Cardiac fibroblast (primary cell): ENCODE data around the gene IDH1.

Experiments used
- DNase-seq, 2 donors: peaks; one replicate each; pipeline versions ENCODE4 v3.0.0 to v3.0.0-alpha.2; 2010; ENCODE audit warnings: low read depth in 2 of 2
- H3K4me3 ChIP-seq, 2 donors: replicated peaks in 1 of 2; 1 replicate in 1 of 2; 2 replicates in 1 of 2; pipeline ENCODE4 v1.5.1; 2011; ENCODE audit warnings: low read depth in 2 of 2, low read length in 2 of 2, mild to moderate bottlenecking in 2 of 2, moderate library complexity in 1 of 2
- TF ChIP-seq, protein P1 (sequence below): IDR thresholded peaks from one replicate; pipeline ENCODE4 v1.5.1; 2011; ENCODE audit warnings: low read depth, mild to moderate bottlenecking, low read length, inconsistent platforms

IDH1 gene

DNA sequence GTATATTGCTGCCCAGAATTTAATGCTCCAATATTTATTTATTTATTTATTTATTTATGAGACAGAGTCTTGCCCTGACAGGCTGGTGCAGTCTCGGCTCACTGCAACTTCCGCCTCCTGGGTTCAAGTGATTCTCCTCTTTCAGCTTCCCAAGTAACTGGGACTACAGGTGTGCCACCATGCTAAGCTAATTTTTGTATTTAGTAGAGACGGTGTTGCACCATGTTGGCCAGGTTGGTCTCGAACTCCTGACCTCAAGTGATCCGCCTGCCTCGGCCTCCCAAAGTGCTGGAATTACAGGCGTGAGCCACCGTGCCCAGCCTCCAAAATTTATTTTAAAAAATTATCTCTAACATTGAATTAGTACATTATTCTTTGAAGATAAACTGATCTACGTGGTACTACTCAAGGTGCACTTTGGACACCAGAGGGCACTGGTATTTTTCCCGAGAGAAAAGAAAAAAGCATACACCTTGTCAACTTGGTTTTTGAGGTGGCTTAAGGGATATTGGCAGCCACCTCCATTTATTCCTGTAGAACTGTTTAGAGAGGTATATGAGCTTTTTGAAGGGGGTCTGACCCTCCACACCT is 1.4 kb upstream of the IDH1 start:
- peak in 1 of 2 donors; percentile 23 for DNase-seq
- H3K4me3 ChIP-seq: no peak overlapping the region
- TF ChIP-seq, protein P1, sequence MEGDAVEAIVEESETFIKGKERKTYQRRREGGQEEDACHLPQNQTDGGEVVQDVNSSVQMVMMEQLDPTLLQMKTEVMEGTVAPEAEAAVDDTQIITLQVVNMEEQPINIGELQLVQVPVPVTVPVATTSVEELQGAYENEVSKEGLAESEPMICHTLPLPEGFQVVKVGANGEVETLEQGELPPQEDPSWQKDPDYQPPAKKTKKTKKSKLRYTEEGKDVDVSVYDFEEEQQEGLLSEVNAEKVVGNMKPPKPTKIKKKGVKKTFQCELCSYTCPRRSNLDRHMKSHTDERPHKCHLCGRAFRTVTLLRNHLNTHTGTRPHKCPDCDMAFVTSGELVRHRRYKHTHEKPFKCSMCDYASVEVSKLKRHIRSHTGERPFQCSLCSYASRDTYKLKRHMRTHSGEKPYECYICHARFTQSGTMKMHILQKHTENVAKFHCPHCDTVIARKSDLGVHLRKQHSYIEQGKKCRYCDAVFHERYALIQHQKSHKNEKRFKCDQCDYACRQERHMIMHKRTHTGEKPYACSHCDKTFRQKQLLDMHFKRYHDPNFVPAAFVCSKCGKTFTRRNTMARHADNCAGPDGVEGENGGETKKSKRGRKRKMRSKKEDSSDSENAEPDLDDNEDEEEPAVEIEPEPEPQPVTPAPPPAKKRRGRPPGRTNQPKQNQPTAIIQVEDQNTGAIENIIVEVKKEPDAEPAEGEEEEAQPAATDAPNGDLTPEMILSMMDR: no peak

DNA sequence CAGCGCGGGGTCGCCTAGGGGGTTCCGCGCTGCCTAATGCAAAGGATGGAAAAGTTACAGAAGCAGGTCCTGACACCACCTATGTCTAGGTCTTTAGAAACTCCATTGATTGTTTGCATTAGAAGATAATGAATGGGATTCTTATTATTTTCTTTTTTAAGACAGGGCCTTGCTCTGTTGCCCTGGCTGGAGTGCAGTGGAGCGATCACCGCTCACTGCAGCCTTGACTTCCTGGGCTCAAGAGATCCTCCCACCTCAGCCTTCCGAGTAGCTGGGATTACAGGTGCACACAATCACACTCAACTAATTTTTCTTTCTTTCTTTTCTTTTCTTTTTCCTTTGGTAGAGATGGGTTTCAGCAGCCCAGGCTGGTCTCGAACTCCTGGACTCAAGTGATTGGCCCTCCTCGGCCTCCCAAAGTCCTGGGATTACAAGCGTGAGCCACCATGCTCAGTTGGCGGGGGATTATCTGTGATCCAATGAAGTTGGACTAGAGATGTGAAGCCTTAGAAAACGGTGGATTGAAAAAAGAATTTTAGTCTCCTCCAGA is 761 bp upstream of the IDH1 start:
- no peak for DNase-seq
- TF ChIP-seq, protein P1: no peak
- peak overlapping the region; percentile 74 to 96 for H3K4me3 ChIP-seq

DNA sequence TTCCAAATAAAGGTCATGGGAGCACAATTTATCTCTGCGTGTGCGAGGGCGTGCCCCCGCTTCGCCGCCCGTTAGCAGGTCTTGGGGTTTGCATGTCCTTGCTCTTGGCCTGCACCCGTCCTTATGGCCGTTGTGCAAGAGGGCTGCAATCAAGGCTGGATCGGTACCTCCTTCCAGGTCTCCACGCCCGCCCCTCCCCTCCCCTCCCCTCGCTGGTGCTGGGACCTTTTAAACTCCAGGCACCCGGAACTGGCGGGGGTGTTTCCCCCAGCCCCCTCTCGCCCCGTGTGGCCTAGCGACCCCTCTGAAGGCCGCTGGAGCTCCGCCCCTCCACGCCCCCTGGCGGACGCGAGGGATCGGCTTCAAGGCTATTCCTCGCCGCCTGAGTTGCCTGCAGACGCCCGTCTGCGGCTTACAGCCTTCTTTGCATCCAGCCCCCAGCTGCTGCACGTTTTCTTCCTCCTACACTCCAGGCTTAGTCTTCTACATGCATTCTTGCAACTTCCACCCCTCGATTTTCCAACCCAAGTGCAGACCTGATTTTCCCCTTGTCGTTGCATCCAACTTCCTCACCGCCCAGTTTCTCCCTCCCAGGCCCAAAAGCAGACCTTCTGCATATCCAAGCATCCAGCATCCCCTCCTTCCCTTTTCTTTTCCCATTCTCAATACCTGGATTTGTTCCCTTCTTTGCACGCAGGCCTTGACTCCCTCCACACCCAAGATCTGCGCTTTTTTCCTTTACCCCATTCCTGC is 577 bp downstream of the IDH1 start:
- TF ChIP-seq, protein P1: peak; percentile 89

DNA sequence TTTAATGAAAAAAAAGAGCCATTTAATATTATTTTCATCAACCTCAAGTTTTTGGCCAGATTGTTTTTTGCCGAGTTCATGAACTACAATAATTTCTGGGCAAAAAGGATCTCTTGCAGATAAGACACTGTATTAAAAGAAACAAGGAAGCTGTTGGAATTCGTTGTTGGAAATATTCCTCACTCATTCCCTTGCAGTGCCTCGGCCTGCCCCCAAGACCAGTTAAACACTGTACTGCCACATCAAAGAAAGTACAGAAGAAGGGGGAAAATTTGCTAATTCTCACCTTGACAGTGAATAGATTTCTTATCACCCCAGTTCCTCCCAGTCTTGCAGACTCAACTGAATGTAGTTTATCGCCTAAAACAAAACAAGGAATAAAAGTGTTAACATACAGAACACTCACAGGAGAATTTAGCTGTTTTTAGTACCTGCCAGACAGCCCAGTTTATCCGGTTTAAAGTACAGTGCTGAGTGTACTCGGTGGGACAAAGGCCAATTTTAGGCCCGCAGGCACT is 1.2 kb downstream of the IDH1 start:
- TF ChIP-seq, protein P1: no peak
- H3K4me3 ChIP-seq: peak overlapping the region; percentile 74 to 96
- peak in 1 of 2 donors; percentile 44 for DNase-seq

More for the DNA sequence above, 577 bp downstream of the IDH1 start:
- DNase-seq: peak; percentile 80 to 81
- H3K4me3 ChIP-seq: peak overlapping the region; percentile 74 to 96

DNA sequence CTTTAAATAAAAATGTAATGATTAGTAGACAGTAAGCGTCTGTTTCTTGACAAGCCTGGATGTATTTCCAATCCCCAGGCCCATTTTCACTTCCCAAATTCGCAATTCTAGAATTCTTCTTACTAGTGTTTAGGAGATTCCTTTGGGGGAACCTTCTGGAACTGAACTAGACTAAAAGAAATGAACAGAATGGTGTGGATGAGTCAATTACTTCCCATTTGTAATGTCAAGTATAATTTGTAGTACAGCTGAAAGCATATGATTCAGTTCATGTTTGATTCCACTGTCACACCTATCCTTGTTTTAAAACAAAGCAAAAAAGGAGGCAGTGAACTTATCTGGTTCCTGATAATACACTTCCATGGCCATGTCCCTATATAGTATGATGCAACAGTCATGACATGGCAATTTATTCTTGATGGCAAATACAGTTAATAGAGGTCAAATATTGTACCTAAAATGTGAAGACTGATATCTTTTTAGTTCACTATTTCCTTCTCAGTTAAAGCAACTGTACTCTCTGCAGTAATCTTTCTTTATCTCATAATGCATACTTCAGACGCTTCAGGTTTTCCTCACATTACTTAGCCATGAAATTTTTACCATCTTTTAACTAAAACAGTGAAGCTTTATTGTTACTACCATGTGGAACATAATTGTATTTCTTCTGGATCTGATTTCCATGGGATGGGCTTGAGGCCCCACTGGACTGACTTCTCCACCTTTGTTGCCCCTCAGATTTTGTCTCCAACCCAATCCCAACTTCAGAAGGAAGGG is 2.0 kb downstream of the IDH1 start:
- H3K4me3 ChIP-seq: peak overlapping the region in 1 of 2 donors; percentile 96
- no peak for DNase-seq
- TF ChIP-seq, protein P1: no peak

DNA sequence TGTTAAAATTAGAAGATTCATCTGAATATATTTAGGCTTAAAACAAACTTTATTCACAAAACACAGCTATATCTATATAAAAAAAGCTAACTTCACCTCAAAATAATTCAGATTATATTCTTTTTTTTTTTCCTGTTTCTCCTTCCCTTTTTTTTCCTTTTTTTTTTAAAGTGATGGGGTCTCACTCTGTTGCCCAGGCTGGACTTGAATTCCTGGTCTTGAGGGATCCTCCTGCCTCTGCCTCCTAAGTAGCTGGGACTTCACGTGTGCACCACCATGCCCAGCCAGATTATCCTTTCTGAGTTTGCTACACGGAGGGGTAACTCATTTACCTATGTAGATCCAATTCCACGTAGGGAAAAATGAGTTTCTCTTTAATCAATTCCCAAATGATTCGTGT is 3.8 kb downstream of the IDH1 start:
- TF ChIP-seq, protein P1: no peak
- H3K4me3 ChIP-seq: no peak overlapping the region
- no peak for DNase-seq
